NCI-H1417 (cell line): ENCODE data around the gene TPM4.
A peak's percentile ranks its signal among the peaks of the same experiment; 100 is the strongest.

Experiments
- DNase-seq, 3 experiments: peaks; one replicate each; lab custom pipeline; 2025; lab: John Stamatoyannopoulos, UW

The TPM4 gene

DNA sequence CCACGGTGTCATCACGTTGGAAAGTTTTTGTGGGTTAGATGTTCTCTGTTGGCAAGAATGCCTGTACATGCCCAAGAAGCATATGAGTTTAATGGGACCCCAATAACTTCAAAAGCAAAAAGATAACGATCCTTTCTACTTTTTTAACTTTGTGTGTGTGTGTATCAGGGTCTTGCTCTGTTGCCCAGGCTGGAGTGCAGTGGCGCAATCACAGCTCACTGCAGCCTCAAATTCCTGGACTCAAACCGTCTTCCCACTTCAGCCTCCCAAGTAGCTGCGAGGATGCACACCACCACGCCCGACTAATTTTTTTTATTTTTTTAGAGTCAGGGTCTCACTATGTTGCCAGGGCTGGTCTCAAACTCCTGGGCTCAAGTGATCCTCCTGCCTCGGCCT lies 34.3 kb upstream of the TPM4 start:
- DNase-seq: no peak

DNA sequence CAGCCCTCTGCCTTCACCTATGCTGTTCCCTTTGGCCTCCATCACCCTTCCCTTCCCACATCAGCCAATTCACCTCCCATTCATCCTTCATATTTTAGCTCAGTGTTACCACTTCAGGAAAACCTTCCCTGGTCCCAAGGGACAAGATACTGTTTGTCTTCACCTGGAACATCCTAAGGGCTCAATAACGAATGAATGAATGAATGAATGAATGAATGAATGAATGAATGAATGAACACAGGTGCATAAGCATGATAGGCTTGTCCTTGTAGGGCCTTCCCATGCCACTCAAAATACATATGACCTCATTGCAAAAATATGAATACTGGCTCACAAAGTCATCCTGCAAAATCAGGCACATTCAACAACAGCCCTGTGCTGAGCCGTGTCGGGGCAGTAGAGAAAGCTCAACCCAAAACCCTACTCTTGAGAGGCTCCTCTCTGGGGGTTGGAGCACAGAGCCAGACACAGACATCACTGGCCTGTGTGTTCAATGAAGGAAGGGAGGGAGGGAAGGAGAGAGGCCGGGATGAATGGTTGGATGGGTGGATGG lies 33.7 kb upstream of the TPM4 start:
- no peak for DNase-seq

GRCh38 chr19:16043156-16043757 lies 33.0 kb upstream of the TPM4 start:
- no peak for DNase-seq

DNA sequence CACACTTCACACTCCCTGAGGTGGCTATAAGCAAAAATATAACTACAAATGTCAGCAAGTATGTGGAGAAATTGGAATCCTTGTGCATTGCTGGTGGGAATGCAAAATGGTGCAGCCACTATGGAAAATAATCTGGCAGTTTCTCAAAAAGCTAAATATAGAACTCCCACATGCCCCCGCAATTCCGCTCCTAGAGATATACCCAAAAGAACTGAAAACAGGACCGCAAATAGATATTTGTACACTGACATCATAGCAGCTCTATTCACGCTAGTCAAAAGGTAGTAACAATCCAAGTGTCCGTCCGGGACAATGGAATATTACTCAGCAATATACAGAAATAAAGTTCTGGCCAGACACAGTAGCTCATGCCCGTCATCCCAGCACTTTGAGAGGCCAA lies 31.5 kb upstream of the TPM4 start:
- DNase-seq: no peak

DNA sequence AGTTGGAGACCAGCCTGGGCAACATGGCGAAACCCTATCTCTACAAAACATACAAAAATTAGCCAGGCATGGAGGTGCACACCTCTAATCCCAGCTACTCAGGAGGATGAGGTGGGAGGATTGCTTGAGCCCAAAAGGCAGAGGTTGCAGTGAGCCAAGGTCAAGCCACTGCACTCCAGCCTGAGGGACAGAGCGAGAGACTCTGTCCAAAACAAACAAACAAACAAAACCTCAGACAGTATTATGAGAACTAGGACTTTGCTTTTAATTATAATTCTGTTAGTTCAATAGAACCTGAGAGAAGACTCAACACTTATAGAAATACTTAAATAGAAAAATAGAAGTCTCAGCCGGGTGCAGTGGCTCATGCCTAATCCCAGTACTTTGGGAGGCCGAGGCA lies 31.1 kb upstream of the TPM4 start:
- DNase-seq: no peak

DNA sequence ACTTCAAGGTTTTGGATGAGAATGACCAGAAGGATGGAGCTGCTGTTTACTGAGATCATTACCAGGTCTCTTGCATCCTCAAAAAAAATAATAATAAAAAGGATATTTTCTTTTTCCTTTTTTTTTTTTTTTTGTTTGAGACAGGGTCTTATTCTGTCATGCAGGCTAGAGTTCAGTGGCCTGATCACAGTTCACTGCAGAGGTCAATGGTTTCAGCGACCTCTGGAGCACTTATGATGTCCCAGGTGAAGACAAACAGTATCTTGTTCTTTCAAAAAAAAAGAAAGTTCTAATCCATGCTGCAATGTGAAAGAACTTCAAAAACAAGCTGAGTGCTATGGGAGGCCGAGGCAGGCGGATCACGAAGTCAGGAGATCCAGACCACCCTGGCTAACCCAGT lies 30.4 kb upstream of the TPM4 start:
- no peak for DNase-seq

- no peak for DNase-seq
These were observed 27.7 kb upstream of the TPM4 start for GRCh38 chr19:16048583-16048982.

DNA sequence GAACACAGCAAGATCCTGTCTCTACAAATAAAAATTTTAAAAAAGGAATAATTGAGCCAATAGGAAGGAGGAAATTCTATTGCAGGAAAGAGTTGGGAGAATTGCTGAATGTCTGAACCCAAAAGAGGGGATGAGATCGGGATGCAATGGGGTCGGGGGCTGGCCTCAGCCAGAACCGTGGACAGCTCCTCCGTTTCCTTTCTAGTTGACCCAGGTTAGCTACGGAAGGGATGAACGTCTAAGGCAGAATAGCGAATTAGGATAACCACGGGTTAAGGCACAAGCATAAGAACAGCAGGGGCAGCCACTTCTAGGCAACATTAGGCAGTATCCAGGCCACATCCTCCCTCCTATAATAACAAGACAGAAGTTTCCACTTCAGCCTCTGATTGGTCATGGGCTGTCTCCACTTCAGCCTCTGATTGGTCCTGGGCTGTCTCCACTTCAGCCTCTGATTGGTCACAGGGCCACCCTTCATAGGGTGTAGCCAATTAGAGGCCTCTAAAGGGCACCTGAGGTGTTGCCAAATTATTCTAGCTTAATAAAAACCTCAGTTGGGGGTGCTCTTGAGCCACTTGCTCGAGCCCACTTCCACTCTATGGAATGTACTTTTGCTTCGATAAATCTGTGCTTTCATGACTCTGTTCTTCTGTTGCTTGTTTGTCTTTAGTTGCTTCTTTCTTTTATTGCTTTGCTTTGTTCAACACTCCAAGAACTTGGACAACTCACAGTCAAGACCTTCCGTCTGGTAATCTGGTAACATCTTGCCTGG lies 24.9 kb upstream of the TPM4 start:
- no peak for DNase-seq

GRCh38 chr19:16052353-16052752 lies 23.9 kb upstream of the TPM4 start:
- no peak for DNase-seq

DNA sequence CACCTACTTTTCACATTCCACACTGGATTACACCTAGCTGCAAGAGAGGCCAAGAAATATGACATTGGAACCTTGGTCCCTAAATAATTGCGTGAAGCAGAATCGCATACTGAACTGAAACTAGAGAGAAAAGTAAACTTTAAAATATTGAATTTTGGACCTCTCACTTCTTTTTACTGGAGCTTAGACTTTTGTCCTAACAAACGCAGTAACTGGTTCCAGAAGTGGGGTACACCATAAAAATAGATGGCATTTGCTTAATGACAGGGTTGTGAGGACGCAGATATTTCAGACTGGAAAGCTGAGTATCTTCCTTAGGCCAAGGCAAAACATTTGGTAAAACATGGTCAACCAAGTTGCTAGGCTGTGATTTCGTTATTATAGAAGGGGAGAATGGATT lies 19.2 kb upstream of the TPM4 start:
- DNase-seq: no peak

DNA sequence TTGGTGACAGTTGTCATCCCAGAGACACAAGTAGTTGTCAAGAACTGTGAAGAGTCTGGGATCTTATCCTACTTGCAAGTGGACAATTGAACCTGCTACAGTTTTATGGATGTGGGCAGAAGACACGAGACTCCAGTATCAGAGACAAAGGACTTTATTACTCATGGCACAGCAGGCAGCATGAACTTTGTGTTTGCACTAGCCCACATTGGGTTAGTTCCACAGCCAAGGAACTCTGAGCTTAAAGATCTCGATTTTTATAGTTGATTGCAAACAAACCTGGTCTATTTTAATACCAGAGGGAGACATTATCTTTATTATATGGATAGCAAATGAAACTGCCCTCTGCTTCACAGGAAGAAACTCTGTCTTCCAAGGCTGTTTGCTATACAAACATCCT lies 16.0 kb upstream of the TPM4 start:
- no peak for DNase-seq

GRCh38 chr19:16061943-16062342 lies 14.4 kb upstream of the TPM4 start:
- no peak for DNase-seq

GRCh38 chr19:16062789-16063188 lies 13.5 kb upstream of the TPM4 start:
- DNase-seq: peak; percentile 21 to 43 (median 22)

DNA sequence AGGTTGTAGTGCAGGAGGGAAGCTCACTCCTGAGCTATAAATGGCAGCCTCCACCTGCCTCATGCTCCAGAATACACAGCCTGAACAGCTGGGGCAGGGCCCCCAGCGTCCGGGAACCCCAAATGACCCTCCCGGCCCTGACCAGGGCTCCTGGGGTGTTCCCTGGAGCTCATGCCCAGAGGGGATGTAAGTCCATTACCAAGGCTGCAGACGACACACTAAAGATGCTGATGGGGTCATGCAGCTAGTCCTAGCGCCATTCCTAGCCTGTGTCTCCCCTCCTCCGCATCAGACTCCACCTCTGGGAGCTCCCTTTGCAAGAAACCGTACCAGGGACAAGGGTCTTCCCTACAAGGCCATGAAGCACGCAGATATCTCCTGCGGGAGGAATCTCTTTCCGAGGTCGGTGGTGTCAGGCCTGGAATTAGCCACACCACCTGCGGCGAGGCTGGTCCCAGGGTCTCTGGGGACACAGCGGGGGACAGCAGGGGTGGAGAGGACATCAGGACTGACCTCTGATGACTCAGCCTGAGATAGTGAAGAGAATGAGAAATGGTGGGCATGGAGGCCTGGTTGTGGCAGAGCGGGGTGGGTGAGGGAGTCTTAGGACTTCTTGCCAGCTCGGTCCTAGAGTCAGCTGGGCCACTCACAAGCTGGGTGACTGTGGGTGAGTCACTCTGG lies 11.9 kb upstream of the TPM4 start:
- no peak for DNase-seq

GRCh38 chr19:16066611-16067104 lies 9.6 kb upstream of the TPM4 start:
- no peak for DNase-seq

GRCh38 chr19:16067205-16067938 lies 8.9 kb upstream of the TPM4 start:
- DNase-seq: no peak

GRCh38 chr19:16068696-16069259 lies 7.5 kb upstream of the TPM4 start:
- DNase-seq: no peak

GRCh38 chr19:16069813-16070365 lies 6.4 kb upstream of the TPM4 start:
- no peak for DNase-seq

- DNase-seq: no peak
These were observed 5.8 kb upstream of the TPM4 start for GRCh38 chr19:16070366-16070990.

DNA sequence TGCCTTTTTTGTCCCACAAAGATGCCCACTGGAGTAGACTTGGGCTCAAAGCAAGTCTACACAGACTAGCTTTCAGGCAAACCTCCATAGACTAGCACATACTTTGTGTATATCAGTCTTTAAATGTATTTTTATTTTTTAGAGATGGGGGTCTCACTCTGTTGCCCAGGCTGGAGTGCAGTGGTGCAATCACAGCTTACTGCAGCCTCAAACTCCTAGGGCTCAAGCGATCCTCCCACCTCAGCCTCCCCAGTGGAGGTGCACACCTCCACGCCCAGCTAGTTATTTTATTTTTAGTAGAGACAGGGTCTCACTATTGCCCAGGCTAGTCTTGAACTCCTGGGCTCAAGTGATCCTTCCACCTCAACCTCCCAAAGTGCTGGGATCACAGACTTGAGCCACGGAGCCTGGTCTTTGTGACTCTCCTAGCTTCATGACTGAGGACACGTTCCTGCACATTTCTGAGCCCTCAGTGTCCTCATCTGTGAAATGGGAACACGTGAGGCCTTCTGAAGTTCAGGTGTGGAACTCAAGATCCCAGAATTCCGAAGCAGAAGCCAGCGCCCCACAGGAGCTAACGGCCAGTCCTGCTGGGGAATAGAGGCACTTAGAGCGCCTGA lies 5.1 kb upstream of the TPM4 start:
- no peak for DNase-seq

GRCh38 chr19:16073481-16073880 lies 2.8 kb upstream of the TPM4 start:
- no peak for DNase-seq
